ENCODE results near the gene ITGAL. TPM values are rescaled to one million over a fixed set of nuclear protein-coding genes. Genes with fewer than 3 reads are reported as not detected.

ITGAL gene
- total RNA-seq, 1 experiment from 2014 or later = not detected

DNA sequence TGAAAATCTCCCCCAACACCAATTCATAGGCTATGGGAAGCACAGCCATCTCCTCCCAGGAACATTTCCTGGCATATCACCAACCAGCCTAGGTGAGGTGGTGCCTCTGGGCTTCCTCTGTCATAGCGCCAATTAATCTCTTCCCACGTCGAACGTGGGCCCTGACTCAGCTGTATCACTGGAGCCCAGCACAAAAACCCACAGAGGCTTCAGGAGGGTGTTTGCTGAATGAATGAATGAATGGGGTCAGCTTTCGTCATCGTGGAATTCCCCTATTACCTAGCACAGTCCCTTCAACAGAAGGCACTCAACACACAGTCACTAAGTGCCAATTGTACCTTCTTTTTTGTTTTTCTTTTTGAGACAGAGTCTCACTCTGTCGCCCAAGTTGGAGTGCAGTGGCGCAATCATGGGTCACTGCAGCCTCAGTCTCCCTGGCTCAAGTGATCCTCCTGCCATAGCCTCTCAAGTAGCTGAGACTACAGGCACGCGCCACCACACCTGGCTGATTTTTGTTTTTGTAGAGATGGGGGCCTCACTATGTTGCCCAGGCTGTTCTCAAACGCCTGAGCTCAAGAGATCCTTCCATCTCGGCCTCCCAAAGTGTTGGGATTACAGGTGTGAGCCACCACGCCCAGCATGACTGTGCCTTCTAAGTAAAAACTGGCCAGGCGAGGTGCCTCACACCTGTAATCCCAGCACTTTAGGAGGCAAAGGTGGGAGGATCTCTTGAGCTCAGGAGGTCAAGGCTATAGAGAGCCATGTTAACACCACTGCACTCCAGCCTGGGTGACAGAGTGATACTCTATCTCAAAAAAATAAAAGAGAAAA lies 94.8 kb downstream of the ITGAL start:
- no peak for DNase-seq (ENCODE audit: low spot score)

- peak; percentile 62 for DNase-seq (ENCODE audit: low spot score)
Observed at GRCh38 chr16:30567991-30568638, 95.6 kb downstream of the ITGAL start.

- no peak for DNase-seq (ENCODE audit: low spot score)
Observed at GRCh38 chr16:30569281-30569680, 96.7 kb downstream of the ITGAL start.

GRCh38 chr16:30569746-30570635 lies 97.4 kb downstream of the ITGAL start:
- DNase-seq (ENCODE audit: low spot score) = no peak

- no peak for DNase-seq (ENCODE audit: low spot score)
Observed at GRCh38 chr16:30570636-30571444, 98.3 kb downstream of the ITGAL start.

GRCh38 chr16:30571445-30572322 lies 99.1 kb downstream of the ITGAL start, which contains the start of gene ZNF688:
Gene ZNF688, minus strand, starts transcription at chr16:30571714. Its CDS starts 85 bp downstream, at chr16:30571629.
- DNase-seq (ENCODE audit: low spot score) = peak; percentile 91

Other genes starting within 250 kb of the ITGAL start
- gene NPIPB13, start 224.3 kb upstream of the ITGAL start, total RNA-seq (2014; rRNA removed; shearing (Covaris generic)) = 0.43 and 0.46 TPM in 2 replicates
- gene CD2BP2, start 117.4 kb upstream of the ITGAL start, total RNA-seq (2014; rRNA removed; shearing (Covaris generic)) = 42.7 and 53.6 TPM in 2 replicates
- 10.4 and 15.9 TPM in 2 replicates for gene TBC1D10B, start 102.2 kb upstream of the ITGAL start, total RNA-seq (2014; rRNA removed; shearing (Covaris generic))
- gene MYL11, start 97.9 kb upstream of the ITGAL start, total RNA-seq (2014; rRNA removed; shearing (Covaris generic)) = not detected in 2 replicates
- gene SEPTIN1, start 90.2 kb upstream of the ITGAL start, total RNA-seq (2014; rRNA removed; shearing (Covaris generic)) = not detected in 2 replicates
- gene ZNF48, start 77.3 kb upstream of the ITGAL start, total RNA-seq (2014; rRNA removed; shearing (Covaris generic)) = 4.1 and 7.4 TPM in 2 replicates
- gene ZNF771, start 65.1 kb upstream of the ITGAL start, total RNA-seq (2014; rRNA removed; shearing (Covaris generic)) = 12.0 and 24.3 TPM in 2 replicates
- gene DCTPP1, start 42.7 kb upstream of the ITGAL start, total RNA-seq (2014; rRNA removed; shearing (Covaris generic)) = 11.0 and 28.9 TPM in 2 replicates
- 7.3 and 8.9 TPM in 2 replicates for gene SEPHS2, start 26.9 kb upstream of the ITGAL start, total RNA-seq (2014; rRNA removed; shearing (Covaris generic))
- gene ZNF768, start 53.8 kb downstream of the ITGAL start, total RNA-seq (2014; rRNA removed; shearing (Covaris generic)) = 22.7 and 29.2 TPM in 2 replicates
- 1.5 and 2.6 TPM in 2 replicates for gene ZNF747, start 62.1 kb downstream of the ITGAL start, total RNA-seq (2014; rRNA removed; shearing (Covaris generic))
- gene ZNF764, start 85.6 kb downstream of the ITGAL start, total RNA-seq (2014; rRNA removed; shearing (Covaris generic)) = 3.2 and 5.2 TPM in 2 replicates
- 3.1 and 6.0 TPM in 2 replicates for gene ZNF688, start 99.0 kb downstream of the ITGAL start, total RNA-seq (2014; rRNA removed; shearing (Covaris generic))
- 1.3 and 3.1 TPM in 2 replicates for gene ZNF785, start 113.0 kb downstream of the ITGAL start, total RNA-seq (2014; rRNA removed; shearing (Covaris generic))
- 9.6 TPM in 2 replicates for gene ZNF689, start 137.6 kb downstream of the ITGAL start, total RNA-seq (2014; rRNA removed; shearing (Covaris generic))
- gene PRR14, start 178.2 kb downstream of the ITGAL start, total RNA-seq (2014; rRNA removed; shearing (Covaris generic)) = 5.2 and 13.6 TPM in 2 replicates
- gene FBRS, start 185.7 kb downstream of the ITGAL start, total RNA-seq (2014; rRNA removed; shearing (Covaris generic)) = 5.0 and 5.9 TPM in 2 replicates
- gene SRCAP, start 226.4 kb downstream of the ITGAL start, total RNA-seq (2014; rRNA removed; shearing (Covaris generic)) = 5.0 and 6.2 TPM in 2 replicates

All from H4 (cell line).